Cardiac septum (tissue), 1 donor: ENCODE results near the gene CRHR2. TPM values are rescaled to one million over a fixed set of nuclear protein-coding genes. Genes with fewer than 3 reads are reported as not detected.
"Not testable (repeated sequence)": the region's sequence is repeated elsewhere in the genome, so short reads cannot be mapped to it uniquely, and the experiment has no call there.

Experiments
- DNase-seq: peaks from one replicate; pipeline ENCODE4 v3.0.0-alpha.2; 2020; ENCODE audit warnings: low spot score
- intact Hi-C: fragments of 100-400 bp; cut with DNase I; formaldehyde crosslinking; loops from one replicate; pipeline ENCODE4 v1.14.0; 2022
- long read RNA-seq: library from polyadenylated mRNA; unstranded; transcript quantifications from one replicate; pipeline ENCODE4 v2.0.0, GENCODE V29; 2021
- total RNA-seq: library from RNA; stranded (reverse); fragmentation: NEBNext Ultra II Directional; extraction: Animal tissue kit (Norgen Biotek cat#: 25700); gene quantifications from one replicate; pipeline ENCODE4 v1.2.1, GENCODE V29; 2021
- donor health status: DM: no; HTN: no; CAD: no.

Gene CRHR2
- 0.57 TPM for total RNA-seq
- long read RNA-seq, result 0 reads

- intact Hi-C loops, result no loop called here
- no peak for DNase-seq
Measured at GRCh38 chr7:30682212-30683083, at the start of gene CRHR2. Gene CRHR2, minus strand, starts transcription at chr7:30682456. Its CDS starts 176 bp downstream, at chr7:30682280.

- intact Hi-C loops, result no loop called here
- no peak for DNase-seq
Measured at GRCh38 chr7:30731581-30731980, 49.3 kb upstream of the CRHR2 start.

- DNase-seq, result no peak
- intact Hi-C loops, result no loop called here
Measured at GRCh38 chr7:30730996-30731395, 48.7 kb upstream of the CRHR2 start.

GRCh38 chr7:30730097-30730496 lies 47.8 kb upstream of the CRHR2 start:
- DNase-seq, result no peak
- intact Hi-C loops, result no loop called here

- no peak for DNase-seq
- intact Hi-C loops, result no loop called here
Measured at GRCh38 chr7:30729642-30730041, 47.4 kb upstream of the CRHR2 start.

- intact Hi-C loops, result no loop called here
- no peak for DNase-seq
Measured at GRCh38 chr7:30728591-30729100, 46.4 kb upstream of the CRHR2 start.

- intact Hi-C loops, result no loop called here
- no peak for DNase-seq
Measured at GRCh38 chr7:30727061-30727945, 45.0 kb upstream of the CRHR2 start.

GRCh38 chr7:30726296-30727006 lies 44.2 kb upstream of the CRHR2 start:
- intact Hi-C loops, result no loop called here
- no peak for DNase-seq

- intact Hi-C loops, result no loop called here
- DNase-seq, result no peak
Measured at GRCh38 chr7:30723776-30724175, 41.5 kb upstream of the CRHR2 start.

GRCh38 chr7:30722671-30723070 lies 40.4 kb upstream of the CRHR2 start:
- intact Hi-C loops, result no loop called here
- no peak for DNase-seq

- intact Hi-C loops, result no loop called here
Measured at GRCh38 chr7:30722187-30722586, 39.9 kb upstream of the CRHR2 start.

GRCh38 chr7:30721211-30721610 lies 39.0 kb upstream of the CRHR2 start:
- DNase-seq, result no peak
- intact Hi-C loops, result no loop called here

More at GRCh38 chr7:30722187-30722586, 39.9 kb upstream of the CRHR2 start:
- DNase-seq, result no peak

- intact Hi-C loops, result not testable (repeated sequence)
Measured at GRCh38 chr7:30719434-30719833, 37.2 kb upstream of the CRHR2 start.

GRCh38 chr7:30717181-30717580 lies 34.9 kb upstream of the CRHR2 start:
- intact Hi-C loops, result no loop called here
- DNase-seq, result no peak

More at GRCh38 chr7:30719434-30719833, 37.2 kb upstream of the CRHR2 start:
- not testable (repeated sequence) for DNase-seq

GRCh38 chr7:30714129-30714528 lies 31.9 kb upstream of the CRHR2 start:
- DNase-seq, result no peak
- intact Hi-C loops, result no loop called here

- no peak for DNase-seq
- intact Hi-C loops, result no loop called here
Measured at GRCh38 chr7:30713392-30713791, 31.1 kb upstream of the CRHR2 start.

GRCh38 chr7:30710669-30711068 lies 28.4 kb upstream of the CRHR2 start:
- no peak for DNase-seq
- intact Hi-C loops, result no loop called here

- DNase-seq, result no peak
- intact Hi-C loops, result no loop called here
Measured at GRCh38 chr7:30709549-30709948, 27.3 kb upstream of the CRHR2 start.

- intact Hi-C loops, result no loop called here
- DNase-seq, result no peak
Measured at GRCh38 chr7:30708983-30709382, 26.7 kb upstream of the CRHR2 start.

GRCh38 chr7:30708412-30708811 lies 26.2 kb upstream of the CRHR2 start:
- intact Hi-C loops, result no loop called here
- DNase-seq, result no peak
